ENCODE data around the gene MFF. TPM values are rescaled to one million over a fixed set of nuclear protein-coding genes. Genes with fewer than 3 reads are reported as not detected.

MFF gene
- total RNA-seq, 4 donors from 2014 or later = 98.1 to 124 (median 103) TPM

- Histone ChIP-seq H3K27me3 (no peaks in the 10 kb centered on the region), H3K4me1 (peaks cover 0 to 17% (median 0%) of the 10 kb centered on the region in 4 donors), H3K36me3 (no peaks in the 10 kb centered on the region), H3K9me3 (no peaks in the 10 kb centered on the region), H3K27ac (no peak overlapping the region), H3K4me3 (no peak overlapping the region)
- no peak for TF ChIP-seq EP300 (IDR thresholded peaks at IDR 0.05)
- no peak for TF ChIP-seq CTCF (IDR thresholded peaks at IDR 0.05)
- TF ChIP-seq POLR2A (IDR thresholded peaks at IDR 0.05) = no peak
- no peak for DNase-seq (ENCODE audit: low spot score in 2 of 2)
- 72 to 73% methylated on average over 1 of the region's 1 CpG for WGBS, 2 donors
These were observed 70.5 kb downstream of the MFF start for GRCh38 chr2:227395556-227395955.

GRCh38 chr2:227397562-227397961 lies 72.5 kb downstream of the MFF start:
- Histone ChIP-seq H3K27ac (no peak overlapping the region), H3K27me3 (no peaks in the 10 kb centered on the region), H3K4me1 (peaks cover 0 to 16% (median 0%) of the 10 kb centered on the region in 4 donors), H3K36me3 (no peaks in the 10 kb centered on the region), H3K9me3 (no peaks in the 10 kb centered on the region), H3K4me3 (no peak overlapping the region)
- TF ChIP-seq CTCF (IDR thresholded peaks at IDR 0.05) (no peak), POLR2A (IDR thresholded peaks at IDR 0.05) (no peak), EP300 (IDR thresholded peaks at IDR 0.05) (no peak)
- WGBS, 2 donors = 61 to 73% methylated on average over 4 of the region's 4 CpGs
- DNase-seq (ENCODE audit: low spot score in 2 of 2) = no peak

GRCh38 chr2:227398684-227399670 lies 73.9 kb downstream of the MFF start:
- TF ChIP-seq CTCF (IDR thresholded peaks at IDR 0.05) (no peak), EP300 (IDR thresholded peaks at IDR 0.05) (no peak), POLR2A (IDR thresholded peaks at IDR 0.05) (no peak)
- Histone ChIP-seq H3K4me3 (no peak overlapping the region), H3K4me1 (peaks cover 0 to 5% (median 0%) of the 10 kb centered on the region in 4 donors), H3K9me3 (no peaks in the 10 kb centered on the region), H3K27ac (no peak overlapping the region), H3K36me3 (no peaks in the 10 kb centered on the region), H3K27me3 (no peaks in the 10 kb centered on the region)
- DNase-seq (ENCODE audit: low spot score in 2 of 2) = no peak
- 66 to 77% methylated on average over 4 of the region's 4 CpGs for WGBS, 2 donors

DNA sequence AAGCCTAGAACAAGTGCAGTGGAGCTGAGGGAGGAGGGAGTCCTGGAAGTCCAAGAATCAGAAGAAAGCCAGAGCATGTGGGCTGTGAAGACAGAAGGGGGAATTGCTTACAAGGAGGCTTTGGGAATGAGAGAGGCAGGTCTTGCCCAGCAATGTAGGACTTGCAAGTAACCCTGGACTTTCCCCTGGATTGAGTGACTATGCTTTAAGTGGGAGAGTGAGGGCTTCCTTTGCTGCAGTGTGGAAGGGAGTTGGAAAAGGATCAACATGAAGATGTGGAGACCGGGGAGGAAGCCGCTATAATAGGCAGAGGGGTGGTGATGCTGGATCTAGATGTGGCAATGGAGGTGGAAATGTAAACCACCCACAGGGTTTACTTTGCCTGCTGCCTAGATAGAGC lies 76.5 kb downstream of the MFF start:
- TF ChIP-seq EP300 (IDR thresholded peaks at IDR 0.05) = no peak
- TF ChIP-seq CTCF (IDR thresholded peaks at IDR 0.05) = no peak
- TF ChIP-seq POLR2A (IDR thresholded peaks at IDR 0.05) = no peak
- 81 to 91% methylated on average over 2 of the region's 2 CpGs for WGBS, 2 donors
- Histone ChIP-seq H3K27me3 (no peaks in the 10 kb centered on the region), H3K4me1 (peaks cover 0 to 9% (median 5%) of the 10 kb centered on the region in 4 donors), H3K27ac (no peak overlapping the region), H3K9me3 (no peaks in the 10 kb centered on the region), H3K36me3 (no peaks in the 10 kb centered on the region), H3K4me3 (no peak overlapping the region)
- DNase-seq (ENCODE audit: low spot score in 2 of 2) = no peak

GRCh38 chr2:227402321-227402720 lies 77.3 kb downstream of the MFF start:
- Histone ChIP-seq H3K4me1 (peaks cover 0 to 17% (median 12%) of the 10 kb centered on the region in 4 donors), H3K36me3 (no peaks in the 10 kb centered on the region), H3K9me3 (no peaks in the 10 kb centered on the region), H3K27me3 (no peaks in the 10 kb centered on the region), H3K27ac (no peak overlapping the region), H3K4me3 (no peak overlapping the region)
- TF ChIP-seq CTCF (IDR thresholded peaks at IDR 0.05) = no peak
- TF ChIP-seq POLR2A (IDR thresholded peaks at IDR 0.05) = no peak
- TF ChIP-seq EP300 (IDR thresholded peaks at IDR 0.05) = no peak
- no peak for DNase-seq (ENCODE audit: low spot score in 2 of 2)
